ENCODE data around the gene ASS1. TPM values are rescaled to one million over a fixed set of nuclear protein-coding genes. Genes with fewer than 3 reads are reported as not detected.

ASS1 gene
- total RNA-seq, 1 donor from 2014 or later, result 1,233 TPM

DNA sequence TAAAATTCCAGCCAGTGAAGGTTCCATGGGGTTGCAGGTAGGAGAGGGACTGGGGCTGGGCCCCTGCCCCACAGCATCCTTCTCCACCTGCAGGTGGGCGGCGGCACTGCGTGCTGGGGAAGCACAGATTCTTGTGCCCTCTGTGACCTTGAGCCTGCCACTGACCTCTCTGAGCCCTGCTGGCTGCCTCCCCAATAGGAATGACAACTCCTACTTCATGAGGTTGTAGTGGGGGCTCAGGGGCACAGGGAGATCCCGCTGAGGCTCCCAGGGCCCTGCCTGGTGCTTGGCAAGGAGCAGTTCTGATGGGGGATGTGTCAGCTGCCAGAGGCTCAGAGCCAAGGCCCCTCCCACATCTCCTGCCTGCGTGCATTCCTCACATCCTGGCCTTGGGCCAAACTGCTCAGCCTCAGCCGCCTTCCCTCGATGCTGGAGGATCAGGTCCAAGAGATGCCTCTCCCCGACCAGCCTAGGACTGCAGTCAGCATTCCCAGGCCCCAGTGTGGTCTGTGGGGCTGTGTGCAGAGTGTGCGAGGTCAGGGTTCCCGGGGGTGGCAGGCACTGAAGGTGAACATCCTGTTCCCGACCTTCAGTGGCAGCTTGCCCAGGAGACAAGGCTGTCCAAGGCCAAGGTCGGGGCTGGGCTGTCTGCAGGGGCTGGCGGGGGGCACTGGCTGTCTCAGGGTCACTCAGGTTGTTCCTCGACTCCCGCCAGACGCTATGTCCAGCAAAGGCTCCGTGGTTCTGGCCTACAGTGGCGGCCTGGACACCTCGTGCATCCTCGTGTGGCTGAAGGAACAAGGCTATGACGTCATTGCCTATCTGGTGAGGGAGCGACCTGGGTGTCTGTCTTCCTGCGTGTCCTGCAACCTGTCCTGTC lies 7.0 kb downstream of the ASS1 start:
- DNase-seq (ENCODE audit: low spot score) (peak; percentile 87), ATAC-seq (peak; percentile 24)

DNA sequence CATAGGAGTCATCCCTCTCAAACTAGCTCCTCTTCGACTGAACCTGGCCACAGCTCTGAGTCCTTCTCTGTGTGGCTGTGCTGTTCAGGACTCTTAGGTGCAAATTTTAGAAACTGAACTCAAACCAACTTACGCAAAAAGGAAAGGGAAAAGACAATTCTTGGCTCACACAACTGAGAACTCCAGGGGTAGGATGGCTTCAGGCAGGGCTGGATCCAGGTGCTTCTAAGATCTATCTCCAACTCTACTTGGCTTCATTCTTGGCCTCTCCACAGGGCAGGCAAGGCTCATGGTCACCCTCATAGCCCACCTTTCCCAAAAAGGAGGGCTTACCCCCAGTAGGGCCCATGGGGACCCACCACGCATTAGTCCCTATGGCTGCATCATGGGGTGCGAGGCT lies 8.1 kb downstream of the ASS1 start:
- DNase-seq (ENCODE audit: low spot score) (no peak), ATAC-seq (no peak)

GRCh38 chr9:130453487-130453886 lies 8.7 kb downstream of the ASS1 start:
- peak; percentile 2 for ATAC-seq

GRCh38 chr9:130454096-130454811 lies 9.5 kb downstream of the ASS1 start:
- ATAC-seq (no peak), DNase-seq (ENCODE audit: low spot score) (no peak)

More at GRCh38 chr9:130453487-130453886, 8.7 kb downstream of the ASS1 start:
- peak; percentile 77 for DNase-seq (ENCODE audit: low spot score)

DNA sequence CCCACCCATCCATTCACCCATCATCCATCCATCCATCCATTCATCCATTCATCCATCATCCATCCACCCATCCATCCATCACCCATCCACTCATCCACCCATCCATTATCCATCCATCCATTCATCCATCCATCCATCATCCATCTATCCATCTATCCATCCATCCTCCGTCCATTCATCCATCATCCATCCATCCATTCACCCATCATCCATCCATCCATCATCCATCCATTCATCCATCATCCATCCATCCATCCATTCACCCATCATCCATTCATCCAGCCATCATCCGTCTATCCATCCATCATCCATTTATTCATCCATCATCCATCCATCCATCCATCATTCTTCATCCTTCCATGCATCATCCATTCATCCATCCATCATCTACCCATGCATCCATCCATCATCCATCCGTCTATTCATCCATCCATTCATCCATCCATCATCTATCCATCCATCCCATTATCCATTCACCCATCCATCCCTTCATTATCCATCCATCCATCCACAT lies 10.1 kb downstream of the ASS1 start:
- DNase-seq (ENCODE audit: low spot score), result no peak
- ATAC-seq, result no peak

GRCh38 chr9:130458027-130458803 lies 13.5 kb downstream of the ASS1 start:
- ATAC-seq (peak; percentile 1), DNase-seq (ENCODE audit: low spot score) (no peak)

- DNase-seq (ENCODE audit: low spot score) (no peak), ATAC-seq (peak; percentile 16)
These were observed 14.0 kb downstream of the ASS1 start for GRCh38 chr9:130458804-130459067.

DNA sequence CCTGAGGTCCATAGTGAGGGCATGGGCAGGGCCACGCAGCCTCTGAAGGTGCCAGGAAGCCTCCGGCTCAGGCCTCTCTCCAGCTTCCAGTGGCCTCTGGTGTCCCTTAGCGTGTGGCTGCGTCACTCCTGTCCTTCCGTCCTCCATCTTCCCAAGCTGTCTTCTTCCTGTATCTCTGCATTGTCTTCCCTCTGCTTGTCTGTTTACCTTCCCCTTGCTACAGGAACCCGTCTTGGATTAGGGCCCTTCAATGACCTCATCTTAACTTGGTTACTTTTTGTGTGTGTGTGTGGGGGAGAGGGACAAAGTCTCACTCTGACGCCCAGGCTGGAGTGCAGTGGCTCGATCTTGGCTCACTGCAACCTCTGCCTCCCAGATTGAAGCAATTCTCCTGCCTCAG lies 14.4 kb downstream of the ASS1 start:
- DNase-seq (ENCODE audit: low spot score) (no peak), ATAC-seq (peak; percentile 48)

DNA sequence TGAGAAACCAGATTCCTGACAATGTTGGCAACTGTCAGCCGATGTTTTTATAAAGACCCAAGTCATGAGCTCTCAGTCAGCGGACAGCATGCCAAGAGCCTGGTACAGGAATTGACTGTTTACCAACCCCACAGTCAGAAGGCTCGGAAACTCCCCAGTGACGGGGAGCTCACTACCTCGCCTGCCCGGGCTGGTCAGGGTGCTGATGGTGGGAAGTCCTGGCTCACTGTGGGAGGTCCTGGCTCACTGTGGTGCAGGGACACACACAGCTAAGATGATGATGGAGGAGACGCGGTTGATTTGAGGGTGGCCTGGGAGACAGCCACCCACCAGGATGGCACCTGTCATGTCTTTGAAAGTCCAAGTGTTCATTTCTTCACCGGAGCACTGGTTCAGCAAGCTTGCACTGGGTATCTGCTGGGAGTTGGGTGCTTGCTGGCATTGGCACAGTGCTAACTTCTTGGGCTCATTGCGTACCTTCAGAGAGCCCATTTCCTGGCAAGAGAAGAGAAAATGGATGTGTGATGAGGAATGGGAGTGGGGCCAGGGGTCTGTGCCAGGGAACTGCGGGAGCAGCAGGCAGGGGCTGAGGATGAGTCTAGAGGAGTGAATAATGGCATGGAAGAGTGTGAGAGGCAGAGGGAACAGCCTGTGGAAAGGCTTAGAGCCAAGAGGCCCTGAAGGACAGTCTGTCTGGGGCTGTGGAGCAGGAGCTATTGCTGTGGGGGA lies 15.3 kb downstream of the ASS1 start:
- DNase-seq (ENCODE audit: low spot score), result no peak
- ATAC-seq, result no peak

DNA sequence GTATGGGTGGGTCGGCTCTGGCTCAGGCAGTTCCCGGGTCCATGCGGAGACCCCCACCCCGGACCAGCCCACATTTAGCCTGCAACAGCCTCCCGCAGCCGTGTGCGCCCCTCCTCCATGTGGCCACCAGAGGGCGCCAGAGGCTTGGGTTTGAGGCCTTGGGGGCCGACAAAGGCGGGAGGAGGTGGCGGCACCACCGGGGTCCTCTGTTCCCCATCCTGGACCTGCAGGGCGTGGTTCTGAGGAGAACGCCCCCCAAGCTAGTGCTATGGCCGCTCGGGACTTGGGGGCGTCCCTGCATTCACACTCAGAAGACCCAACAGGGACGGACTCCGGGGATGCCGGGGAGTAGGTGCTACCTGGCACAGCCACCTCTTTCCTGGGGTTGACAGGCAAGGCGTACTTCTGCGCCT lies 16.5 kb downstream of the ASS1 start:
- no peak for DNase-seq (ENCODE audit: low spot score)
- ATAC-seq, result peak; percentile 12

GRCh38 chr9:130461731-130462130 lies 17.0 kb downstream of the ASS1 start:
- DNase-seq (ENCODE audit: low spot score) (no peak), ATAC-seq (no peak)

DNA sequence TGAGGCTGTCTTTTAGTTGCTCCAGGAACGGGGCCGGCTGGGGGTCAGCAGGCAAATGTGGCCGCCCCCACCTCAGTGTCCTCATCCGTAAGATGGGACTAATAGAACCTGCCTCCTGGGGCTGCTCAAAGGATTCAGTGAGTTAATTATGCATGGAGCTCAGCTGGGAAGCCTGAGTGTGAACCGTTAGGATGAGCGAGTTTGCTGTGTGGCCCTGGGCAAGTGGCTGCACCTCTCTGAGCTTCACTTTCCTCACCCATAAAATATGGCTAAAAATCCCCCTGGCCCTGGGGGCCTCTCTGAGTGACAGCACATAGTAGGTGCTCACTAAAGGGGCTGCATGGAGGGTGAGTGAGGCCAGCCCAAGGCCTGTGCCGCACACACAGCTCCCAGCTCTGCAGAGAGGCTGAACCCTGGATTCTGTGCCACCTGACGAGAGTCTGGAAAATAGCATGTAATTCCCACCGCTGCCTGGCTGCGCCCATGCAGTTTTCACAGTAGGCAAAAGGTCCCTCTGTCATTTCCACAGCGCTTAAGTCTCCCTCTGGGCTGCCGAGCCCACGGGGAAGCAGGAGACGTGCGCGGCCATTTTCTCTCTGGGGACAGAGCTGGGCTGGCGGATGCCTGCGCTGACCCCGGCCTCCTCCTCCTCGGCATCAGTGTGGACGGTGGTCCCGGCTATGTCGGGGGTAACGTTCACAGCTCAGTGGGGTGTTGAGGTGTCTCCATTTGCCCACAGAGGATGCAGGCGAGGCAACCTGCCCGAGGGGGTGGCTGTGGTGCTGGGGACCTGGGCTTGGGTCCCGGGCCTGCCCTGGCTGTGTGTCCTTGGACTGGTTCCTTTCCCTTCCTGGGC lies 18.2 kb downstream of the ASS1 start:
- ATAC-seq, result no peak
- no peak for DNase-seq (ENCODE audit: low spot score)

DNA sequence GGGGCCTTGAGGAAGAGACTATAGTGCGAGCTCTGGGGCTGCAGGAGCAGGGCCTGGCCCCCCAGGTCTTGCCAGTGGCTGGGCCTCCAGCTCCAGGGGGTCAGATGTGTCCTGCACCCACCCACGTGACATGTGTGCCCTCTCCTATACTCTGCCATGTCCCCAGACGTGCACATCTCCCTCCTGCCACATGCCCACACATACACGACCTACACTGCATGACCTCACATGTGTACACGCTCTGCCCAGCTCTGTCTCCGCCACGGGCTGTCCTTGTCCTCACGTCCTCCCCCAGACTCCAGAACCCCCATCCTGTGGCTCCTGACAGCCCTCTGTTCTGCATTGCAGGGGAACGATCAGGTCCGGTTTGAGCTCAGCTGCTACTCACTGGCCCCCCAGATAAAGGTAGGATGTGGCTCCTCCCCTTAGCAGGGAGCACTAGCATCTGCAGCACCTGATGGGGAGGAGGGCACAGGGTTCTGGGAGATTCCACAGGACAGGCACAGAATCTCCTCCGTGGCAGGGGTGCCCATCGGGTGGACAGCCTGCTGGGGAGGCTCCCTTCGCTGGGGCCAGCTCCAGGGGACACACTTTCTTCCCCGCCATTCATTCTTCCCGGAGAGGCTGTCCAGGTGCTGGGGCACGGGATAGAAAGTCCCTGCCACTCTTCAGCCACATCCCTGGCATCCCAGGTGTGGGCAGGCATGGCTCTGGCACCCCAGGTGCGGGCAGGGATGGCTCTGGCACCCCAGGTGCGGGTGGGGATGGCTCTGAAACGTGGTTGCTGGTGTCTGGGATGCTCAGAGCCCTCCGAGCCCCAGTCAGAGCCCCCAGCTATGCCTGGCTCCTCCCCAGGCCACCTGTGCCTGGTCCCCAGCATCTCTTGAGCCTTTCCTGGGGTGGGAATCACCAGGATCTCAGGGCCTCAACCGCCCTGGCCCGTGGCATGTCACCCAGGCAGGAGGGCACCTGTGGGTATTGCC lies 19.3 kb downstream of the ASS1 start:
- DNase-seq (ENCODE audit: low spot score) (no peak), ATAC-seq (peak; percentile 7)

GRCh38 chr9:130465383-130466096 lies 20.8 kb downstream of the ASS1 start:
- ATAC-seq (peak; percentile 16), DNase-seq (ENCODE audit: low spot score) (peak; percentile 72)

GRCh38 chr9:130466537-130467217 lies 21.9 kb downstream of the ASS1 start:
- ATAC-seq, result peak; percentile 62
- DNase-seq (ENCODE audit: low spot score), result peak; percentile 91

DNA sequence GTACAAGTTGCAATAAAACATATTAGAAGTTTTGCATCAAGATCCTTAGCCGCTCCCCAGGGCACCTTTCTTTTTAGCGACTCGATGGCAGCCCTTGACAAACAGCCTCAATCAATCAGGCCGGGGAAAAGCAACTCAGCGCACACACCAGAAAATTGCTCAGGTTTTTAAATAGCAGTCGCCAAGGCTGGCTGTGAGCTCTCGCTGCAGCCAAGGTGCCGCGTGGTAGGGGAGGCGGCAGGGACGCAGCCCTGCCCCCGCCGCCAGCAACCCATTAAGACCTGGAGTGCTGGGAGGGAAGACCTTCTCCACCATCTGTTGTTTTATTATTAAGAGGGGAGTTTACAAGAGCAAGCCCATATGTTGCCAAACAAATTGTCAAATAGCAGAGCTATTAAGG lies 22.6 kb downstream of the ASS1 start:
- ATAC-seq (no peak), DNase-seq (ENCODE audit: low spot score) (no peak)

DNA sequence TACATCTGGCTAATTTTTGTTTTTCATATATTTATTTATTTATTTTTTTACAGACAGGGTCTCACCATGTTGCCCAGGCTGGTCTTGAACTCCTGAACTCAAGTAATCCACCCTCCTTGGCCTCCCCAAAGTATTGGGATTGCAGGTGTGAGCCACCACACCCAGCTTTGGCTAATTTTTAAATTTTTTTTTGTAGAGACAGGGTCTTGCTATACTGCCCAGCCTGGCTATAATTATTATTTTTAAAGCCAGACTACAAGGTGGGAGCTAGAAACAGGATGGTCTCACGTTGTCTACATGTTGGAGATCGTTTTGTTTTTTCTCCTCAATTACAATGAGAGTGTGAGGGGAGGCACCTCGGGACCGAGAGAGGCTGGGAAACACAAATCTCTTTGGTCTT lies 23.8 kb downstream of the ASS1 start:
- DNase-seq (ENCODE audit: low spot score) (no peak), ATAC-seq (no peak)
